Measurements from ENCODE around the gene ZFAND3.

The ZFAND3 gene

DNA sequence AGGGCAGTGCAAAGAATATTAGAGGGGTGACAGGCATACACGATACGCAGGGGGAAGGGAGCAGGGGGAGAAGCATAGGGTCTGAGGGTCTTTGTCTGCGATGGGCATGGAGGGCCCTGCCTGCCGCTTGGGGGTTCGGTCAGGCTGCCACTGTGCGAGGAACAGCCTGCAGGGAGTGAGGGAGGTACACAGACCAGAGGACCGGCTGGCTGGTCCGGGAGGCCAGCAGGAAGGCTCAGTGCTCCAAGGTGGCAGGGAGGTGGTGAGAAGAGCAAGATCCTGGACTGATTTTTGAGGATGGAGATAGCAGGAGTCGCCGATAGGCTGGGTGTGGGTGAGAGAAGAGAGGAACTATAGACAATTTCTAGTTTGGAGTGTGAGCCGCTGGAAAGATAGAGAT, 338.4 kb downstream of the ZFAND3 start:
- no peak overlapping the region for H3K4me3 ChIP-seq (ENCODE audit: low read depth, low read length)
- TF ChIP-seq, protein P1, sequence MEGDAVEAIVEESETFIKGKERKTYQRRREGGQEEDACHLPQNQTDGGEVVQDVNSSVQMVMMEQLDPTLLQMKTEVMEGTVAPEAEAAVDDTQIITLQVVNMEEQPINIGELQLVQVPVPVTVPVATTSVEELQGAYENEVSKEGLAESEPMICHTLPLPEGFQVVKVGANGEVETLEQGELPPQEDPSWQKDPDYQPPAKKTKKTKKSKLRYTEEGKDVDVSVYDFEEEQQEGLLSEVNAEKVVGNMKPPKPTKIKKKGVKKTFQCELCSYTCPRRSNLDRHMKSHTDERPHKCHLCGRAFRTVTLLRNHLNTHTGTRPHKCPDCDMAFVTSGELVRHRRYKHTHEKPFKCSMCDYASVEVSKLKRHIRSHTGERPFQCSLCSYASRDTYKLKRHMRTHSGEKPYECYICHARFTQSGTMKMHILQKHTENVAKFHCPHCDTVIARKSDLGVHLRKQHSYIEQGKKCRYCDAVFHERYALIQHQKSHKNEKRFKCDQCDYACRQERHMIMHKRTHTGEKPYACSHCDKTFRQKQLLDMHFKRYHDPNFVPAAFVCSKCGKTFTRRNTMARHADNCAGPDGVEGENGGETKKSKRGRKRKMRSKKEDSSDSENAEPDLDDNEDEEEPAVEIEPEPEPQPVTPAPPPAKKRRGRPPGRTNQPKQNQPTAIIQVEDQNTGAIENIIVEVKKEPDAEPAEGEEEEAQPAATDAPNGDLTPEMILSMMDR (IDR thresholded peaks at IDR 0.05; ENCODE audit: borderline replicate concordance, insufficient read depth, low read depth, low read length): no peak

DNA sequence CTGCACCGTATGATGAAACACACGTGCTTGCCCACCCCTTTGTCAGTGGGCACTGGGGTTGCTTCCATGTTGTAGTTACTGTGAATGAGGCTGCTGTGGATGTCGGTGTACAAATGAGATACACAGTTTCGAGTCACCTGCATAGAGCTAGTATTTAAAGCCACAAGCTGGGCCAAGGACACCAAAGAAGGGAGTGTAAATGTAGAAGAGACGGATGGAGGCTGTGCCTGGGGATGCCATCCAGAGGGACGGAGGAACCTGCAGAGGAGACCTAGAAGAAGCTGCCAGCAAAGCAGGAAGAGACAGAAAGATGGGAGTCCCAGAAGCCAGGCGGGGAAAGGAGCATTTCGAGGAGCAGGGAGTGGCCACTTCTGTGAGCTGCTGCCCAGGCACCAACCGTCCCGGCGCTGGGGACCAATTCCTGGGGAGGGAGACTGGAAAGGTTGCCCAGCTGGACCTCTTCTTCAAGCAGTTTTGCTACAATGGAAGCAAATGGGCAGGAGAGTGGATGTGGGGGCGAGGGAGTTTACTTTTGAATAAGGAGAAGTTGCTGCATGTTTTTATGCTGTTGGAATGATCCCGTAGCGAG, 339.3 kb downstream of the ZFAND3 start:
- TF ChIP-seq, protein P1 (IDR thresholded peaks at IDR 0.05; ENCODE audit: borderline replicate concordance, insufficient read depth, low read depth, low read length): no peak
- no peak overlapping the region for H3K4me3 ChIP-seq (ENCODE audit: low read depth, low read length)

DNA sequence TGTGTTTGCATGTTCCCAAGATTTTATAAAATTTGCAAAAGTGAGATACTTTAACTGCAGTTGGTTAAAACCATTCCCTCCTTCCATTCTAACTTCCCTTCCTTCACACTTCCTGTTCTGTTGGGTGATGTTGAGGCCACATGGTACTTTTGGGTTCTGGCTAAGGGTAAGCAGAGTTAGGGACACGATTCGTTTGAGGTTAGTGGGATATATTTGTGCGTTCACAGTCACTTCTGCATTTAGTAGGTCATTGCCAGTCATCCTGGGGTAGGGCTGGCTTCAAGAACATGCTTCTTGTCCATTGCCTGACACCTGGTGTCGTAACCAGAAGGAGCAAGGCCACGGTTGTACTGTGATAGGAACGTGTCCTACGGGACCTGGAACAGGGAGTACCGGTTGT, 340.1 kb downstream of the ZFAND3 start:
- TF ChIP-seq, protein P1 (IDR thresholded peaks at IDR 0.05; ENCODE audit: borderline replicate concordance, insufficient read depth, low read depth, low read length): no peak
- H3K4me3 ChIP-seq (ENCODE audit: low read depth, low read length): no peak overlapping the region

DNA sequence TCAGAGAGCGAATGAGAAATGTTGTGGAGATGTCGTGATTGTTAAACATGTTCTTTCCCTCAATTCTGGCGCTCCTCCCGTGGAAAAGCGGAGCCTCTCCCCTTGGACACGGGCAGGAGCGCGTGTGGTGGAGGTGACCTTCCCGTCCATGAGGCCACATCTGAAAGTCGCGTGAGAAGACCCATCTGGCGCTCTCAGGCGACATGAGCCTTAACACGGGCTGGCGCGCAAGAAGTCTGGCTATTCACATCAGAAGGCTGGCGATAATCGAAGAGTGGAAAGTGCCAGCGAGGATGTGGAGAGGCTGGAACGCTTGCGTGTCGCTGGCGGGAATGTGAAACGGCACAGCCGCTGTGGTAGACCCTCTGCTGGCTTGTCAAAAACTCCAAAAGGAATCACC, 341.3 kb downstream of the ZFAND3 start:
- TF ChIP-seq, protein P1 (IDR thresholded peaks at IDR 0.05; ENCODE audit: borderline replicate concordance, insufficient read depth, low read depth, low read length): no peak
- H3K4me3 ChIP-seq (ENCODE audit: low read depth, low read length): no peak overlapping the region

DNA sequence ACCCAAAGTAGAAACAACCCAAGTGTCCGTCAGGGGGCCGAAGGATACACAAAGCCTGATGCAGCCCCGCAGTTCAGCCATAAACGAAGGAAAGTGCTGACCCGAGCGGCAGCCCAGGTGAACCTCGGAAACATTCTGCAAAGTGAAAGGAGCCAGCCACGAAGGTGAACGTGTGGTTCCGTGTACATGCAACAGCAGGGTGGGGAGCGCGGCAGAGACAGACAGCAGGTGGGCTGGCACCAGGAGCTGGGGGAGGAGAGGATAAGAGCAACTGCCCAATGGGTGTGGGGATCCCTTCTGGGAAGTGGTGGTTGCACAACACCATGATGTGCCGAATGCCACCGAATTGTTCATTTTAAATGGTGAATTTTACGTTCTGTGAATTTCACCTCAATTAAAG, 341.8 kb downstream of the ZFAND3 start:
- TF ChIP-seq, protein P1 (IDR thresholded peaks at IDR 0.05; ENCODE audit: borderline replicate concordance, insufficient read depth, low read depth, low read length): no peak

DNA sequence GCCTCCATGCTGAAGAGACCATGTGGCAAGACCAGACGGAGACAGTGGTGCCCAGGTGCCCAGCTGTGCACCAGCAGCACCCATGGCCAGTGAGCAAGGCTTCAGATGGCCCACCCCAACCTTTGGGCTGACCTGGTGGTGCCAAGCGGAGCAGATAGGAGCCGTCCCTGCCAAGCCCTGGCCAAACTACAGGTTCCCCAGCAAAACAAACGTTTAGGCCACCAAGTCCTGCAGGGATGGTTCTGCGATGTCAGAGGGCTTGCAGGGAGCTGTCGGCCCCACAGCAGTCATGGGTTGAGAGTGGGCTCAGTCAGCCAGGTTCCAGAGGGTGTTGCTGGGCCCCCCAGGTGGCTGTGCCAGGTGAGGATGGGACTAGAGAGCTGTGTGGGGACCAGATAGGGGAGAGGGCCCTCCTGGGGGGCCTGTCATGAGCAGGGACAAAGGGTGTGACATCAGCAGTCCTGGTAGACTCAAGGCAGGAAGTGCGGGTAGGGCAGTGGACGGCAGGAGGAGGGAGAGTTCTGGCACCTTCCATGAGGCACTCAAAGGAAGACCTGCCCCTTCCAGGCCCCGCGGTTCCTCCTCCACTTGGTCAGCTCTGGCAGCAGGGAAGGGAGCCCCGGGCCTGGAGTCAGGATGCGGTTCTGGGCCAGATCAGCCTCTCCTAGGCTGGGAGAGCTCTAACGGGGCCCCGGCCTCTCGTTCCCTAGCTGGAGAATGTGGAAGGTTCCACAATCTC, 342.4 kb downstream of the ZFAND3 start:
- TF ChIP-seq, protein P1 (IDR thresholded peaks at IDR 0.05; ENCODE audit: borderline replicate concordance, insufficient read depth, low read depth, low read length): no peak
- no peak overlapping the region for H3K4me3 ChIP-seq (ENCODE audit: low read depth, low read length)

More for the DNA sequence above, 341.8 kb downstream of the ZFAND3 start:
- no peak overlapping the region for H3K4me3 ChIP-seq (ENCODE audit: low read depth, low read length)
